Ascending aorta (tissue), 2 donors: ENCODE results near the gene SYT11. TPM values are rescaled to one million over a fixed set of nuclear protein-coding genes. Genes with fewer than 3 reads are reported as not detected.
"Not testable (repeated sequence)": the region's sequence is repeated elsewhere in the genome, so short reads cannot be mapped to it uniquely, and the experiment has no call there.

Experiments used
- DNase-seq, 2 donors: peaks; one replicate each; pipeline ENCODE4 v3.0.0-alpha.2; 2019; ENCODE audit warnings: low spot score in 2 of 2
- H3K27ac ChIP-seq, 2 donors: fragments of 200-600 bp; sonication (generic); one replicate each; pipeline ENCODE4 v1.5.1; 2016 to 2017; ENCODE audit warnings: mild to moderate bottlenecking in 1 of 2
- H3K27me3 ChIP-seq: fragments of 200-600 bp; sonication (generic); one replicate; pipeline ENCODE4 v1.5.1; 2017
- H3K36me3 ChIP-seq, 2 donors: fragments of 200-600 bp; sonication (generic); one replicate each; pipeline ENCODE4 v1.5.1; 2016
- H3K4me1 ChIP-seq, 2 donors: fragments of 200-600 bp; sonication (generic); one replicate each; pipeline ENCODE4 v1.5.1; 2016 to 2017; ENCODE audit warnings: mild to moderate bottlenecking in 1 of 2
- H3K4me3 ChIP-seq, 2 donors: fragments of 200-600 bp; sonication (generic); one replicate each; pipeline ENCODE4 v1.5.1; 2016 to 2017; ENCODE audit warnings: mild to moderate bottlenecking in 1 of 2
- H3K9me3 ChIP-seq, 2 donors: fragments of 200-600 bp; sonication (generic); one replicate each; pipeline ENCODE4 v1.5.1; 2016
- CTCF ChIP-seq, 3 experiments: fragments of 200-600 bp in 2 of 3; fragments of 450-650 bp in 1 of 3; sonication (generic) in 2 of 3; IDR thresholded peaks; one replicate each; pipeline ENCODE4 v1.5.1; 2016 to 2019; ENCODE audit warnings: antibody characterized with exemption in 3 of 3, mild to moderate bottlenecking in 1 of 3, moderate library complexity in 1 of 3
- intact Hi-C: fragments of 100-400 bp; cut with DNase I; formaldehyde crosslinking; loops from one replicate; pipeline ENCODE4 v1.15.1; 2023
- total RNA-seq: library from RNA; depleted of rRNA; stranded (reverse); fragments of >200 nt; gene quantifications from one replicate; pipeline ENCODE4 v1.1.0, GENCODE V29; 2016

Gene SYT11
- total RNA-seq, 1 donor from 2014 or later: 17.7 TPM

- intact Hi-C loops: no loop called here
- no peak overlapping the region for H3K27ac ChIP-seq
- peaks cover 15 to 33% of the 10 kb centered on the region in 2 donors for H3K36me3 ChIP-seq
- no peak for DNase-seq
- H3K9me3 ChIP-seq: no peaks in the 10 kb centered on the region
- TF ChIP-seq CTCF (IDR thresholded peaks at IDR 0.05): no peak
- no peaks in the 10 kb centered on the region for H3K27me3 ChIP-seq
- peaks cover 0 to 12% of the 10 kb centered on the region in 2 donors for H3K4me1 ChIP-seq
- no peak overlapping the region for H3K4me3 ChIP-seq
These were observed 29.1 kb downstream of the SYT11 start for GRCh38 chr1:155888481-155888880.

DNA sequence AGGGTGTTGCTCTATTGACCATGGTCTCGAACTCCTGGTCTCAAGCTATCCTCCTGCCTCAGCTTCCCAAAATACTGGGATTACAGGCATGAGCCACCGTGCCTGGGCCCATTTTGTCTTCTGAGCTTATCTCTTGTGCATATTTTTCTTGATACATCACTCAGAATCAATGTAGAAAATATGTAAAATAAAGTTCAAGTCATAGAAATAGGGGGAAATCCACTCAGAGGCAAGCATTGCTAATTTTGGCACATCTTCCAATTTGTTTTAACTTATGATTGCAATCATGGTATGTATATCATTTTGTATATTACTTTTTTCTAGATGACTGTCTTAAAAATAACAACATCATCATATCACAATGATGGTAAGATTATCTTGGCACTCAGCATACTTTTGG lies 30.2 kb downstream of the SYT11 start:
- intact Hi-C loops: no loop called here
- Histone ChIP-seq H3K27me3 (no peaks in the 10 kb centered on the region), H3K27ac (peak overlapping the region; percentile 29 to 66), H3K4me3 (no peak overlapping the region), H3K4me1 (peaks cover 0 to 18% of the 10 kb centered on the region in 2 donors), H3K36me3 (peaks cover 15 to 31% of the 10 kb centered on the region in 2 donors), H3K9me3 (no peaks in the 10 kb centered on the region)
- no peak for DNase-seq
- no peak for TF ChIP-seq CTCF (IDR thresholded peaks at IDR 0.05)

DNA sequence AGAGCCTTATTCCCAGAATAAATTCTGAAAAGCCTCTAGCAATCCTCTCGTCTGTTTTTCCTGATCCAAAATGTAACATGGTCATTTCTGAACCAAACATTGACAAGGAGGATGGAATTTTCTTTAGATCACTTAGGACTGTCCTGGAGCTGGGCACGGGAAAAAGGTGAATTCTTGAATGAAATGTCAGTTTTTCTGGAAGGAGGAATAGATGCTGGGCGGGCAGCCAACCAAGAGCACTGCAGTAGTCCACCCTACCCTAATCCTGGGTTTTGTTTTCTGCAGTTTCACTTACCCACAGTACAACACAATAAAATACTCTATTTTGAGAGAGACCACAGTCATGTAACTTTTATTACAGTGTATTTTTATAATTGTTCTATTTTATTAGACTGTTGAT lies 30.9 kb downstream of the SYT11 start:
- H3K36me3 ChIP-seq: peaks cover 15 to 25% of the 10 kb centered on the region in 2 donors
- H3K4me3 ChIP-seq: no peak overlapping the region
- intact Hi-C loops: no loop called here
- H3K27ac ChIP-seq: peak overlapping the region; percentile 29 to 66
- H3K9me3 ChIP-seq: no peaks in the 10 kb centered on the region
- H3K4me1 ChIP-seq: peaks cover 0 to 18% of the 10 kb centered on the region in 2 donors
- DNase-seq: no peak
- TF ChIP-seq CTCF (IDR thresholded peaks at IDR 0.05): no peak
- no peaks in the 10 kb centered on the region for H3K27me3 ChIP-seq

DNA sequence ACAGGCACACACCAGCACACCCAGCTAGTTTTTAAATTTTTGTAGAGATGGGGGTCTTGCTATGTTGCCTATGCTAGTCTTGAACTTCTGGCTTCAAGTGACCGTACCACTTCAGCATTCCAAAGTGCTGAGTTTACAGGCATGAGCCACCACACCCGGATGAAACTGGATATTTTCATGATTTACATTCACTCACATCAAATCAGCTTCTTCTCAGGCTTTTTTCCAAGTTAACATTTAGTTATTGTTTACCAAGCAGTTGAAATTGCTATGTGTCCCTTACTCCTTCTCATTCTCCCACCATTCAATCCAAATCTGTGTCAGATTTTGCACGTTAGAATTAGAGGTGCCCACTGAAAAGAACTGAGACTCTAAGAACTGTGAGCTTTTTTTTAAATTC lies 33.4 kb downstream of the SYT11 start:
- no peak for TF ChIP-seq CTCF (IDR thresholded peaks at IDR 0.05)
- intact Hi-C loops: loop anchor here (1.0 kb wide), 1 partner anchor 32 kb away; no protein-coding TSS in a partner anchor
- peak overlapping the region in 1 of 2 donors; percentile 19 for H3K4me3 ChIP-seq
- no peaks in the 10 kb centered on the region for H3K9me3 ChIP-seq
- H3K4me1 ChIP-seq: peaks cover 0 to 18% of the 10 kb centered on the region in 2 donors
- peaks cover 23 to 29% of the 10 kb centered on the region in 2 donors for H3K36me3 ChIP-seq
- H3K27me3 ChIP-seq: no peaks in the 10 kb centered on the region
- DNase-seq: no peak
- peak overlapping the region; percentile 88 to 92 for H3K27ac ChIP-seq

DNA sequence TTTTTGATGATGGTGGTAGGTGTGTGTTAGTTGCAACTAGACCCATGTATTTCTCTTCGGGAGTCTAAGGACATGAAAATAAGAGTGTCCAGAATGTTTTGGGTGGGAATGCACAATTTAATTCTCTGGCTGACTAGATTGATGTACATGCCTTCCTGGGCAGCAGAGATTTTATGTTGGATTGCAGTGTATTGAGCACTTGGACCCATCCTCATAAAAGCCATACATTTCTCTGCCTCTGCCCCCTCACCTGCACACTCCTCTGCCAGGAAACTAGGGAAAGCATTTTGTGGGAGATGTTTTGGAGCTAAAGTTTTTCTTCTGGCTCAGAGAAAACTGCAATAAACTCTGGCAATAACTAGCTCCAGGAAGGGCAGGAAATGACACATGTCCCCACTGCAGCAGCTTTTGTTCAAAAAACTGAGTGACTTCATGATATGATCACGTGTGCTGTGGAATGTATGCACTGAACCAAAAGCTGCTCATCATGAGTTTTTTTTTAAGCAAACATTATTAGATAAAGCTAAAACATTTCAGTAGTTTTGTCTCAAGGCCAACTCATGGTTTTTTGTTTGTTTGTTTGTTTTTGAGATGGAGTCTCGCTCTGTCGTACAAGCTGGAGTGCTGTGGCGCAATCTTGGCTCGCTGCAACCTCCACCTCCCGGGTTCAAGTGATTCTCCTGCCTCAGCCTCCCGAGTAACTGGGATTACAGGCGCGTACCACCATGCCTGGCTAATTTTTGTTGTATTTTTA lies 34.2 kb downstream of the SYT11 start:
- DNase-seq: peak in 1 of 2 donors; percentile 71
- intact Hi-C loops: loop anchor here (1.0 to 2.0 kb wide), 2 partner anchors 17 to 33 kb away; partner anchors contain the start of gene RIT1

GRCh38 chr1:155895617-155896016 lies 36.2 kb downstream of the SYT11 start:
- Histone ChIP-seq H3K4me1 (peaks cover 0 to 18% of the 10 kb centered on the region in 2 donors), H3K27ac (peak overlapping the region; percentile 50 to 88), H3K36me3 (peaks cover 39 to 45% of the 10 kb centered on the region in 2 donors)
- not testable (repeated sequence) for H3K27me3 ChIP-seq, H3K9me3 ChIP-seq, H3K4me3 ChIP-seq, DNase-seq
- intact Hi-C loops: loop anchor here (2.0 kb wide), 1 partner anchor 15 kb away; the partner anchor contains the start of gene RIT1

More for the DNA sequence above, 34.2 kb downstream of the SYT11 start:
- H3K4me3 ChIP-seq: peak overlapping the region in 1 of 2 donors; percentile 19
- H3K4me1 ChIP-seq: peaks cover 0 to 18% of the 10 kb centered on the region in 2 donors
- peaks cover 22 to 29% of the 10 kb centered on the region in 2 donors for H3K36me3 ChIP-seq
- H3K27me3 ChIP-seq: no peaks in the 10 kb centered on the region
- no peaks in the 10 kb centered on the region for H3K9me3 ChIP-seq
- TF ChIP-seq CTCF (IDR thresholded peaks at IDR 0.05): no peak
- H3K27ac ChIP-seq: peak overlapping the region; percentile 88 to 92

DNA sequence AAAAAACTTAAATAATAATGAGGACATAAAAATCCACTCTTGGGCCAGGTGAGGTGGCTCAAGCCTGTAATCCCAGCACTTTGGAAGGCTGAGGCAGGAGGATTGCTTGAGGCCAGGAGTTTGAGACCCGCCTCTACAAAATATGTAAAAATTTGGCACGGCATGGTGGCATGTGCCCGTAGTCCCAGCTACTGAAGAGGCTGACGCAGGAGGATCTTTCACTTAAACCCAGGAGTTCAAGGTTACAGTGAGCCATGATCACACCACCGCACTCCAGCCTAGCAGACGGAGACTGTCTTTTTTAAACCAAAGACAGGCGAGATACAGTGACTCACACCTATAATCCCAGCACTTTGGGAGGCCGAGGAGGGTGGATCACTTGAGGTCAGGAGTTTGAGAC lies 37.1 kb downstream of the SYT11 start:
- H3K9me3 ChIP-seq, H3K27me3 ChIP-seq, intact Hi-C loops, DNase-seq, H3K4me3 ChIP-seq: not testable (repeated sequence)
- H3K4me1 ChIP-seq: peaks cover 0 to 18% of the 10 kb centered on the region in 2 donors
- H3K27ac ChIP-seq: peak overlapping the region in 1 of 2 donors; percentile 11
- peaks cover 48 to 54% of the 10 kb centered on the region in 2 donors for H3K36me3 ChIP-seq
